ENCODE measurements around the gene GPHB5. TPM values are rescaled to one million over a fixed set of nuclear protein-coding genes. Genes with fewer than 3 reads are reported as not detected.
"Not testable (repeated sequence)": the region's sequence is repeated elsewhere in the genome, so short reads cannot be mapped to it uniquely, and the experiment has no call there.

Gene GPHB5
- total RNA-seq, 2 donors from 2014 or later, result not detected

DNA sequence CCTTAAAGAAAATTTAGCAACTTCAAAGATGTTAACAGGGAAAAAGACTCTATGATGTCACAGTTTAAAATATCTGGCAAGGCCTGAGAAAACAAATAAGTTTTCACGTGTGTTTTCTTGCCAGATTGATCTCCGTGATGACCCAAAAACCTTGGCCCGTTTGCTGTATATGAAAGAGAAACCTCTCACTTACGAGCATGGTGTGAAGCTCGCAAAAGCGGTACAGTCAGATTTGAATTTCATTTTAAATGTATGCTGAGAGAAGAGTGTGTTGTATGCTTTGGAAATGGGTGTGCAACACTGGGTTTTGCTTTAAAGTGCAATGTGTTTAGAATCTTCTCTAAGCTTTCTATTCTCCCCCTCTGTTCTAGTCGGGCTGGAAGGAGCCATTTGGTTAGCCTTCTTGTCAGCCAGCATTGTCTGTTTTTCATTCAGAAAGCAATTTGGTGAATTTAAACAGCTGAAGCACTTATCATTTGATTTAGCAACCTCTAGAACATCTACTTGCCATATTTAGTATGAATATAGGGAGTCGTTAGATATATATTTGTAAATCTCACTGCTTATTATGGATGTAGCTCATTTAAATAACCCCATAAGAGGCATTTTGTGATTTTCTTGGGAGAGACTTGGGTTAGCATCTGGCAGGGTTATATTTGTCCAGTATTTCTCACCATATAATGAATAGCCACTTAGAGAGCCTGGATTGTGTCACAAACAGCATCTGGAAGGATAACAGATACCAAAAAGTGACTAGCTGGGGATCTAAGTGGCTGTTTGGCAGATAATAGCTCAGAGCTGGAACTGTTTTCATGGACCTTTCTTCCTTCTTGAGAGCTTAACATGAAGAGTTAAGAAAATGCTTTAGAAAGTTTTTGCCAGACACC lies 35.5 kb downstream of the GPHB5 start:
- H3K27ac Mint-ChIP-seq, result no peak overlapping the region
- H3K4me3 Mint-ChIP-seq, result no peak overlapping the region
- H3K36me3 Mint-ChIP-seq (ENCODE audit: low read depth), result no peaks in the 10 kb centered on the region
- H3K27me3 Mint-ChIP-seq, result no peaks in the 10 kb centered on the region
- H3K9me3 Mint-ChIP-seq, result no peaks in the 10 kb centered on the region
- peak; percentile 89 for ATAC-seq (replicated peaks)
- no peaks in the 10 kb centered on the region for H3K4me1 Mint-ChIP-seq

GRCh38 chr14:63279933-63280332 lies 38.8 kb downstream of the GPHB5 start:
- not testable (repeated sequence) for ATAC-seq (replicated peaks); H3K36me3 Mint-ChIP-seq (ENCODE audit: low read depth); H3K4me3 Mint-ChIP-seq; H3K4me1 Mint-ChIP-seq; H3K27me3 Mint-ChIP-seq; H3K27ac Mint-ChIP-seq; H3K9me3 Mint-ChIP-seq

DNA sequence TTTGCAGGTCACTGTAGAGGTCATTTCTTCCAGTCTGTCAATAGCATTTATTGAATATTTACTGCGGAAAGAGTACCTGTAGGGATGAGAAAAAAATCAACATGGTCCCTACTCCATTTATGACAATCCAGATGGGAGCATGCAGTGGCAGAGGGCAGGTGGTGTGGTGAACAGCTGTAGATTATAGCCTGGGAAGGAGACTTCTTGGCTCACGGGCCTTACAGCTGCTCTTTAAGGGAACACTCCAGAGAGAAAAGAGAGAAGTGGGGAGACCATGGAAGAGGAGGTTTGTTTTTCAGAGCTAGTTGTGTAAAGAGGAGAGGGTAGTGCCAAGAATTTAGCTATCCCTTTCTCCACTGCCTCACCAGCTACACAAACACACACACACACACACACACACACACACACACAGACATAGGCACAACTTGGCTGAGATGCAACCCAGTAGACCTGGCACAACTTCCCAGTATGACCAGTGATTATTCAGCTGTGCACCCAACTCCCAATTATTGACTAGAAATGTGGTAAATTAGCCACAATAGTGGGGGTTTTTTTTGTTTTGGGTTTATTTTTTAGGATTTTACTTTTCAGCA lies 41.0 kb downstream of the GPHB5 start:
- Mint-ChIP-seq H3K9me3 (no peaks in the 10 kb centered on the region), H3K4me3 (no peak overlapping the region), H3K27me3 (no peaks in the 10 kb centered on the region), H3K36me3 (ENCODE audit: low read depth) (no peaks in the 10 kb centered on the region), H3K27ac (no peak overlapping the region), H3K4me1 (no peaks in the 10 kb centered on the region)
- no peak for ATAC-seq (replicated peaks)

DNA sequence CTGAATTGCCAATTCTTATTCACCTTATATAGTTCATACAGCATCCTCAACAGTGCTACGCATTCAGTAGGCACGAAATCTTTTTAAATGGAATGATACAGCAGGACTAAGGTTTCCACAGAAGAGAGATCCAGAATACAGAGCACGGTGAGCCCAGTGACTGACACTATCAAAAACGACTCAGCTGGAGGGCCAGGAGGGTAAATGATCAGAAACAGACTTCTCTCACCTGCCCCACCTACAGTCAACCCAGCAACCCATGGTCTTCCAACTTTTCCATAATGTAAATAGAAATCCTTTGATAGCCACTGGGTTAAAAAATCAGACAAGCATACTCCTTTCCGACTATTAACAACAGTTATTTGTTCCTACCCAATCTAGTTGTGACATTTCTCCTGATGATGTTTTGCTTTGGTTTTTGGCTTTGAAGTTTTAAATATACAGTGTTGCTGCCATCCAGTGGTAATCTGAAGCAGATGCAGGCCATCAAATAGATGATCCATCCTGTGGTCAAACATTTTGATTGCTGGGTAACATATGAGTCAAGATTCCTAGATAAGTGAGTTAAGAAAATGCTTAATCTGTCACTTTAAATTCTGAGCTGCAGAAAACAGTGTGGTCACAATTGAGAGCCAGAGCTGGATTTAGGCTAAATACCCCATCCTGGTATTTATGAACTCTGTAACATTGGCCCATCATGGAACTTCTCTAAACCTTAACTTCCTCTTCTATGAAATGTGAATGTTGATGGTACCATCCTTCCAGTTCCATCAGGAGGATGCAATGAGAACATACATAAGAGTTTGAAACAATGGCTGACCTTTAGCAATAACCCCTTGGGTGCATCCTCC lies 42.0 kb downstream of the GPHB5 start:
- no peaks in the 10 kb centered on the region for H3K9me3 Mint-ChIP-seq
- H3K4me3 Mint-ChIP-seq, result no peak overlapping the region
- H3K36me3 Mint-ChIP-seq (ENCODE audit: low read depth), result no peaks in the 10 kb centered on the region
- no peak overlapping the region for H3K27ac Mint-ChIP-seq
- no peaks in the 10 kb centered on the region for H3K4me1 Mint-ChIP-seq
- H3K27me3 Mint-ChIP-seq, result no peaks in the 10 kb centered on the region
- ATAC-seq (replicated peaks), result peak; percentile 78

- H3K27me3 Mint-ChIP-seq, result no peaks in the 10 kb centered on the region
- no peak for ATAC-seq (replicated peaks)
These were observed 42.7 kb downstream of the GPHB5 start for GRCh38 chr14:63276016-63276415.

DNA sequence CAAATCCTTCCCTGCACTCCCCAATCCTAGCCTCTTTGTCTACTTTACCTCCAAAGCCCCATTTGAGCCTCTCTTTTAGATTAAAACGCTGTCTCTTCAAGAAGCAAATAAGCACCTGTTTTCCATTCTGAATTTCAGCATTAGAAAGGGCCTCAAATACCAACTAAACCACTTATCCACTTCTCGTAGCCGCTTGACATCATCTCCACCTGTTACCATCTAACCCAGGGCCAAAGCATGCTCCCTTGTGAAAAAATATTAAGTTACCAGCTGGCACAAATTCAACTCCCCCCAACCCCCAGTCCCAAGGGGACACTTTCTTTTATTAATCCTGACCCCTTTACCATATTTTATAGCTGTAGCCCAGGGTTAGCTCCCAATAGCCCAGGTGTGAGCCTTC lies 43.1 kb downstream of the GPHB5 start:
- H3K27ac Mint-ChIP-seq, result no peak overlapping the region
- no peak overlapping the region for H3K4me3 Mint-ChIP-seq
- ATAC-seq (replicated peaks), result no peak
- no peaks in the 10 kb centered on the region for H3K9me3 Mint-ChIP-seq
- H3K27me3 Mint-ChIP-seq, result no peaks in the 10 kb centered on the region
- H3K36me3 Mint-ChIP-seq (ENCODE audit: low read depth), result no peaks in the 10 kb centered on the region
- no peaks in the 10 kb centered on the region for H3K4me1 Mint-ChIP-seq

More at GRCh38 chr14:63276016-63276415, 42.7 kb downstream of the GPHB5 start:
- Mint-ChIP-seq H3K4me1 (no peaks in the 10 kb centered on the region), H3K9me3 (no peaks in the 10 kb centered on the region), H3K27ac (no peak overlapping the region), H3K4me3 (no peak overlapping the region), H3K36me3 (ENCODE audit: low read depth) (no peaks in the 10 kb centered on the region)

DNA sequence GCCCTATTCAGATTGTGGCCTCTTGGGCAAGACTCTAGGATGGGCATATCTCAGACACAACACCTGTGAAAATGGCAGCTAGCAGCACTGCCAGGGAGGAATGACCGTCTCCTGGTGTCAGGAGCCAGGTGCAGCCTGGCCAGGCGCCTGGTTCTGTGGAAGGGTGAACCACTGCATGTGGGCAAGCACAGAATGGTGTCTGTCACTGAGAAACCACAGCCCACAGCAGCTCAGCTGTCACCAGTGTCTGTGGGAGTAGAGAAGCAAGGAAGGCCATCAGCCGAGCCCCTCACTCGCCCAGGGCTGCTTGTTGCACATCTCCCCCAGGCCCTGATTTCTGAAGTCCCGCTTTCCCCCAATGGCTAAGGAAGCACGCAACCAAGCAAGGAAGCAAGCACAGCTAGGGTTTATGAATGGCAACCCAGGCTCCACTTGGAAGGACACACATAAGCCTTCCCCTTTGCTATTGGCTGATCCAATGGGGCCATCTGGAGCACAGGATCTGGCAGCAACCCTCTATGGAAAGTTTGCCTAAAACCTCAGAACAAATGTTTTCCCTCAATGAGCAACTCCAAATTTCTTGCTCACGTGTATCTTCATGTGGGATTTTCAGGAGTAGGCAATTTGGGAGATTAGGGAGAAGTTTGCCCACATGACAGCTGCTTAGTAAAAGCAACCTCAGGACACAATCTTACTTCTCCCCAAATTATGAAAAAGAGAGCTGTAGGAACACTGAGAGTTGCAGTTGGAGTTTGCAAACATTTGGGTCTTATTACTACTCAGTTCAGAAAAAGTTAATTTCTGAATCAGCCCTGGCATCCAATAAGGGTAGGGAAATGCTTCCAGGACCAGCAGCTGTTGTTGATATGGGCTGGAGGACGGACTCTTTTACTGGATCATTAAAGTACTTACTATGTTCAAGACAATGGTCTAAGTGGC lies 44.7 kb downstream of the GPHB5 start:
- no peaks in the 10 kb centered on the region for H3K36me3 Mint-ChIP-seq (ENCODE audit: low read depth)
- ATAC-seq (replicated peaks), result no peak
- peaks cover 1% of the 10 kb centered on the region for H3K27me3 Mint-ChIP-seq
- no peak overlapping the region for H3K27ac Mint-ChIP-seq
- no peak overlapping the region for H3K4me3 Mint-ChIP-seq
- no peaks in the 10 kb centered on the region for H3K9me3 Mint-ChIP-seq
- no peaks in the 10 kb centered on the region for H3K4me1 Mint-ChIP-seq

DNA sequence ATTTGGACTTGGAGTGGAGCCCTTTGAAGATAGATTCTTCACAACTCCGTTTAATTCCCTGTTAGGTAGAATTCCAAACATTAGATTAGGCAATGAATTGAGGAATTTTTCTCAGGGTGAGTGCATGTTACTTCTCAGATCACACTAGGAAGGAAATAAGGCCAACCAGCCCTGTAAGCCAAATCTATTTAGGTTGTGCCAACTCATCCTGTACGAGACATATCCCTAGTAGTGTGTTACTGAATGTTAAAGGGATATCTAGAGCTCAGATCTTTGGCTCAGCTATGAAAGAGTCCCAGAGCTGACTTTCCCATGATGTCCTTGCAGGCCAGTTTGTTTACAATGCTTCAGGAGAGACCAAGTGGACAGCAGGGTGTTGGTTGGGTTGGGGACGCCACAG lies 45.6 kb downstream of the GPHB5 start:
- Mint-ChIP-seq H3K27me3 (peaks cover 3% of the 10 kb centered on the region), H3K9me3 (no peaks in the 10 kb centered on the region), H3K4me1 (no peaks in the 10 kb centered on the region), H3K36me3 (ENCODE audit: low read depth) (no peaks in the 10 kb centered on the region), H3K4me3 (no peak overlapping the region), H3K27ac (no peak overlapping the region)
- no peak for ATAC-seq (replicated peaks)

DNA sequence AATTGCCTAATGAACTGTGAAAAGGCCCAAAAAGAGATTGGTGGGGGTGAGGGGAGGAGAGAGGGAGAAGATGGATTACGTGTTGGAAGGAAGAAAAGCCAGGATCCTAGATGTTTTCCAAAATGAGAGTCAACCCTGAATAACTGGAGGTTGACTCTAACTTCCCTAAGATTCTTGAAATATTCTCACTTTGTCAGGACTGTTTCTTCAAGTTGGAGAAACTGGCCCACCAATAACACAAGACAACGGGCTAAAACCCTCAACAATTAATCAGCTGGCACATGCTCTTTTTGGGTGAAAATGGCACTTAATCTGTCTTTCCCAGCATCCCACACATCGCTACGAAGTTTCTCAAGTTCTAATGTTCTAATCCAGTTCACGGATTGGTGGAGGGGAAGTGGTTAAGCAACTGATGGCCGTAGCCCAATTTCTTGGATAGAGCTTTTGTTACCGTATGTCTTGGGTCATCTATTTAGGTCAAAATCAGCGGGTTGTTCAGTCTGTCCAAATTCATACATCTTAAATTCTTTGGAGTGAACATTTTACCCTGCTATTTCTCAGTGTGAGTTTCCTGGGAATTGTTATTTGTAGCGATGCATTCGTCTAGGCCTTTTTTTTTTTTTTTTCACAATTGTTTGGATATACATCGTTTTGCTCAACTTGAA lies 49.0 kb downstream of the GPHB5 start:
- no peak overlapping the region for H3K4me3 Mint-ChIP-seq
- ATAC-seq (replicated peaks), result no peak
- peaks cover 13% of the 10 kb centered on the region for H3K27me3 Mint-ChIP-seq
- H3K9me3 Mint-ChIP-seq, result no peaks in the 10 kb centered on the region
- no peaks in the 10 kb centered on the region for H3K4me1 Mint-ChIP-seq
- no peak overlapping the region for H3K27ac Mint-ChIP-seq
- no peaks in the 10 kb centered on the region for H3K36me3 Mint-ChIP-seq (ENCODE audit: low read depth)

- Mint-ChIP-seq H3K4me3 (no peak overlapping the region), H3K27me3 (peaks cover 14% of the 10 kb centered on the region), H3K36me3 (ENCODE audit: low read depth) (no peaks in the 10 kb centered on the region), H3K4me1 (no peaks in the 10 kb centered on the region), H3K9me3 (no peaks in the 10 kb centered on the region), H3K27ac (no peak overlapping the region)
- no peak for ATAC-seq (replicated peaks)
These were observed 50.0 kb downstream of the GPHB5 start for GRCh38 chr14:63268771-63269170.

- ATAC-seq (replicated peaks), result no peak
- Mint-ChIP-seq H3K27me3 (peaks cover 19% of the 10 kb centered on the region), H3K9me3 (no peaks in the 10 kb centered on the region), H3K27ac (no peak overlapping the region), H3K36me3 (ENCODE audit: low read depth) (no peaks in the 10 kb centered on the region), H3K4me1 (no peaks in the 10 kb centered on the region), H3K4me3 (no peak overlapping the region)
These were observed 51.6 kb downstream of the GPHB5 start for GRCh38 chr14:63267171-63267570.

- H3K4me1 Mint-ChIP-seq, result no peaks in the 10 kb centered on the region
- no peaks in the 10 kb centered on the region for H3K9me3 Mint-ChIP-seq
- H3K36me3 Mint-ChIP-seq (ENCODE audit: low read depth), result no peaks in the 10 kb centered on the region
- no peak for ATAC-seq (replicated peaks)
- peaks cover 25% of the 10 kb centered on the region for H3K27me3 Mint-ChIP-seq
- H3K27ac Mint-ChIP-seq, result no peak overlapping the region
- H3K4me3 Mint-ChIP-seq, result no peak overlapping the region
These were observed 52.6 kb downstream of the GPHB5 start for GRCh38 chr14:63266106-63266505.

Measured in activated T-helper 17 cell treated with anti-CD3 and anti-CD28 coated beads, Interleukin-2, amount 50 U/mL, for 72 hours (primary cell).